Heart left ventricle (tissue), 13 donors: ENCODE measurements around the gene REELD1.

Source experiments
- CTCF ChIP-seq, 12 donors: fragments of 200-600 bp; sonication (generic) in 4 of 12; IDR thresholded peaks; one replicate each; pipeline versions ENCODE4 v1.5.0 to v1.8.0; 2018 to 2022; ENCODE audit warnings: antibody characterized with exemption in 12 of 12, mild to moderate bottlenecking in 5 of 12
- POLR2A ChIP-seq, 2 donors: fragments of 450-650 bp; IDR thresholded peaks; one replicate each; pipeline ENCODE4 v1.6.1; 2017; ENCODE audit warnings: antibody characterized with exemption in 2 of 2, mild to moderate bottlenecking in 2 of 2, moderate library complexity in 2 of 2
- donor health status: ischemic (EF 13 %, LVEDD 7.1; RV severe dilation, severe dysfunction).
- donor health status: DM: no; HTN: yes; CAD: no.
- donor health status: DM: no; HTN: no; CAD: no.
- donor health status: ischemic (EF 25% LVEDD 6.9; RV normal size, moderate dysfunction).
- donor health status: ischemic (EF 25% LVEDD 5.7; RV mildly dilated, moderate dysfunction).
- donor health status: ischemic (EF 35%, LVEDD 5.7; RV mildly dilated, moderate dysfunction).
- donor health status: nonischemic (EF 11% LVEDD 7.7; RV severe dilation, severe dysfunction).
- donor health status: DM: yes; HTN: yes; CAD: no.
- donor health status: PGD.
- donor health status: ischemic (EF 29% LVEDD 5.4; RV normal size, mild dysfunction).
- donor health status: nonischemic (EF 23%, LVEDD 6.1; RV moderate dilation, normal function).

GRCh38 chr4:146236216-146236615, 21.9 kb downstream of the REELD1 start:
- TF ChIP-seq POLR2A (IDR thresholded peaks at IDR 0.05) (no peak), CTCF (IDR thresholded peaks at IDR 0.05) (no peak)
